SH-SY5Y (cell line): ENCODE results near the gene HSD3B7.

Source experiments
- GATA2 ChIP-seq: IDR thresholded peaks from 2 replicates; pipeline ENCODE4 v1.6.1; 2011; ENCODE audit warnings: mild to moderate bottlenecking, low read depth, low read length
- GATA3 ChIP-seq: IDR thresholded peaks from 2 replicates; pipeline ENCODE4 v1.6.1; 2011; ENCODE audit warnings: low read depth, mild to moderate bottlenecking, low read length, moderate library complexity

GRCh38 chr16:31006589-31006988 lies 21.6 kb downstream of the HSD3B7 start:
- TF ChIP-seq GATA3 (no peak), GATA2 (no peak)
